GM12892 (cell line): ENCODE data around the gene SPRYD3.
A peak's percentile ranks its signal among the peaks of the same experiment; 100 is the strongest.
"Not testable (repeated sequence)": the region's sequence is repeated elsewhere in the genome, so short reads cannot be mapped to it uniquely, and the experiment has no call there.

ENCODE experiments used
- DNase-seq: peaks from one replicate; pipeline ENCODE4 v3.0.0; 2011; ENCODE audit not compliant: insufficient read length
- FAIRE-seq: peaks from 2 replicates; lab custom pipeline; 2011; peaks lifted over from hg19 to GRCh38; lab: Jason Lieb, UNC
- POLR2A ChIP-seq: IDR thresholded peaks from 2 replicates; pipeline ENCODE4 v1.6.1; 2011; ENCODE audit warnings: low read depth, low read length, control low read depth
- POLR2AphosphoS5 ChIP-seq: IDR thresholded peaks from 2 replicates; pipeline ENCODE4 v1.6.1; 2011; ENCODE audit warnings: low read depth, low read length, control low read depth
- TAF1 ChIP-seq: IDR thresholded peaks from 2 replicates; pipeline ENCODE4 v1.6.1; 2011; ENCODE audit warnings: low read depth, mild to moderate bottlenecking, control low read depth, low read length, borderline replicate concordance

SPRYD3 gene

GRCh38 chr12:53042607-53043454 is 36.4 kb downstream of the SPRYD3 start:
- DNase-seq = no peak
- no peak for FAIRE-seq
- TF ChIP-seq POLR2A (peak; percentile 60; the same call in 1 of the 2 replicates), POLR2AphosphoS5 (peak; percentile 73), TAF1 (no peak)

GRCh38 chr12:53039851-53040250 is 39.3 kb downstream of the SPRYD3 start:
- no peak for FAIRE-seq
- no peak for DNase-seq
- no peak for TF ChIP-seq POLR2AphosphoS5
- TF ChIP-seq POLR2A = no peak
- no peak for TF ChIP-seq TAF1

GRCh38 chr12:53036802-53037201 is 42.4 kb downstream of the SPRYD3 start:
- DNase-seq = no peak
- TF ChIP-seq TAF1 (no peak), POLR2AphosphoS5 (no peak)
- no peak for FAIRE-seq

GRCh38 chr12:53034459-53034858 is 44.7 kb downstream of the SPRYD3 start:
- no peak for FAIRE-seq
- no peak for TF ChIP-seq POLR2A
- no peak for TF ChIP-seq TAF1
- TF ChIP-seq POLR2AphosphoS5 = no peak
- no peak for DNase-seq

GRCh38 chr12:53033832-53034231 is 45.4 kb downstream of the SPRYD3 start:
- FAIRE-seq, DNase-seq: not testable (repeated sequence)

- DNase-seq = no peak
- no peak for FAIRE-seq
- TF ChIP-seq POLR2AphosphoS5 = no peak
- no peak for TF ChIP-seq POLR2A
- TF ChIP-seq TAF1 = no peak
Observed at GRCh38 chr12:53031616-53032015, 47.6 kb downstream of the SPRYD3 start.

GRCh38 chr12:53027014-53027413 is 52.2 kb downstream of the SPRYD3 start:
- not testable (repeated sequence) for FAIRE-seq, DNase-seq

- TF ChIP-seq POLR2A (no peak), TAF1 (no peak), POLR2AphosphoS5 (no peak)
- FAIRE-seq (no peak), DNase-seq (no peak)
Observed at GRCh38 chr12:53025250-53025649, 53.9 kb downstream of the SPRYD3 start.

GRCh38 chr12:53014709-53015108 is 64.5 kb downstream of the SPRYD3 start:
- FAIRE-seq (no peak), DNase-seq (no peak)
- TF ChIP-seq POLR2AphosphoS5 = no peak
- TF ChIP-seq TAF1 = no peak
- no peak for TF ChIP-seq POLR2A
